Progenitor cell of endocrine pancreas (in vitro differentiated cells): ENCODE results near the gene CYP4F22. TPM values are rescaled to one million over a fixed set of nuclear protein-coding genes. Genes with fewer than 3 reads are reported as not detected.
"Not testable (repeated sequence)": the region's sequence is repeated elsewhere in the genome, so short reads cannot be mapped to it uniquely, and the experiment has no call there.

ENCODE experiments used
- DNase-seq: peaks from one replicate; pipeline ENCODE4 v3.0.0; 2021; ENCODE audit warnings: low spot score; ENCODE audit not compliant: unreplicated experiment
- H3K27ac Mint-ChIP-seq: 2 replicates; pipeline ENCODE4 v1.8.0; 2021; ENCODE audit warnings: mild to moderate bottlenecking, moderate library complexity, mixed read lengths
- H3K27me3 Mint-ChIP-seq: 2 replicates; pipeline ENCODE4 v1.8.0; 2021; ENCODE audit warnings: mixed read lengths
- H3K36me3 Mint-ChIP-seq: 2 replicates; pipeline ENCODE4 v1.8.0; 2022; ENCODE audit warnings: mixed read lengths; ENCODE audit not compliant: insufficient read depth
- H3K4me1 Mint-ChIP-seq: 2 replicates; pipeline ENCODE4 v1.8.0; 2021; ENCODE audit warnings: low read depth, mixed read lengths
- H3K4me3 Mint-ChIP-seq: 2 replicates; pipeline ENCODE4 v1.8.0; 2021; ENCODE audit warnings: low read depth, mild to moderate bottlenecking, moderate library complexity, mixed read lengths
- H3K9me3 Mint-ChIP-seq: 2 replicates; pipeline ENCODE4 v1.8.0; 2021; ENCODE audit warnings: low read depth, mixed read lengths
- CTCF ChIP-seq: fragments of 200-600 bp; sonication (generic); IDR thresholded peaks from one replicate; pipeline ENCODE4 v1.5.0; 2021; ENCODE audit warnings: antibody characterized with exemption, mild to moderate bottlenecking; ENCODE audit not compliant: unreplicated experiment
- total RNA-seq: library from RNA; stranded (reverse); gene quantifications from 2 replicates; pipeline ENCODE4 v1.2.1, GENCODE V29; 2021

The CYP4F22 gene
- total RNA-seq, 1 donor from 2014 or later, result not detected

GRCh38 chr19:15584541-15585115 lies 76.3 kb downstream of the CYP4F22 start:
- Mint-ChIP-seq H3K27ac (no peak overlapping the region), H3K27me3 (no peaks in the 10 kb centered on the region), H3K4me1 (no peaks in the 10 kb centered on the region), H3K9me3 (peaks cover 24% of the 10 kb centered on the region), H3K36me3 (peaks cover 1% of the 10 kb centered on the region), H3K4me3 (no peak overlapping the region)
- peak; percentile 37 for TF ChIP-seq CTCF
- no peak for DNase-seq

GRCh38 chr19:15587663-15588062 lies 79.3 kb downstream of the CYP4F22 start:
- Mint-ChIP-seq H3K36me3 (peaks cover 3% of the 10 kb centered on the region), H3K4me3 (no peak overlapping the region), H3K27ac (peak overlapping the region; percentile 47), H3K9me3 (peaks cover 37% of the 10 kb centered on the region), H3K4me1 (no peaks in the 10 kb centered on the region), H3K27me3 (no peaks in the 10 kb centered on the region)
- TF ChIP-seq CTCF, result no peak
- no peak for DNase-seq

GRCh38 chr19:15588265-15588664 lies 79.9 kb downstream of the CYP4F22 start:
- H3K4me3 Mint-ChIP-seq, result no peak overlapping the region
- TF ChIP-seq CTCF, result no peak
- H3K27me3 Mint-ChIP-seq, result no peaks in the 10 kb centered on the region
- no peaks in the 10 kb centered on the region for H3K4me1 Mint-ChIP-seq
- no peak for DNase-seq
- H3K9me3 Mint-ChIP-seq, result peaks cover 38% of the 10 kb centered on the region
- no peak overlapping the region for H3K27ac Mint-ChIP-seq
- H3K36me3 Mint-ChIP-seq, result peaks cover 3% of the 10 kb centered on the region

GRCh38 chr19:15589760-15590451 lies 81.6 kb downstream of the CYP4F22 start:
- Mint-ChIP-seq H3K9me3 (peaks cover 53% of the 10 kb centered on the region), H3K27ac (no peak overlapping the region), H3K4me3 (no peak overlapping the region), H3K27me3 (no peaks in the 10 kb centered on the region), H3K4me1 (no peaks in the 10 kb centered on the region), H3K36me3 (peaks cover 3% of the 10 kb centered on the region)
- DNase-seq, result no peak
- no peak for TF ChIP-seq CTCF

- H3K27me3 Mint-ChIP-seq, result no peaks in the 10 kb centered on the region
- no peaks in the 10 kb centered on the region for H3K4me1 Mint-ChIP-seq
- no peak overlapping the region for H3K27ac Mint-ChIP-seq
- no peak for DNase-seq
- peaks cover 3% of the 10 kb centered on the region for H3K36me3 Mint-ChIP-seq
- no peak for TF ChIP-seq CTCF
- H3K4me3 Mint-ChIP-seq, result no peak overlapping the region
- peaks cover 61% of the 10 kb centered on the region for H3K9me3 Mint-ChIP-seq
These were observed 83.5 kb downstream of the CYP4F22 start for GRCh38 chr19:15591796-15592195.

GRCh38 chr19:15592506-15592905 lies 84.2 kb downstream of the CYP4F22 start:
- not testable (repeated sequence) for H3K4me1 Mint-ChIP-seq, H3K27me3 Mint-ChIP-seq, H3K36me3 Mint-ChIP-seq, H3K27ac Mint-ChIP-seq, H3K4me3 Mint-ChIP-seq, DNase-seq
- peaks cover 62% of the 10 kb centered on the region for H3K9me3 Mint-ChIP-seq

GRCh38 chr19:15593766-15594165 lies 85.4 kb downstream of the CYP4F22 start:
- not testable (repeated sequence) for H3K4me3 Mint-ChIP-seq, H3K27ac Mint-ChIP-seq, H3K4me1 Mint-ChIP-seq, H3K27me3 Mint-ChIP-seq, DNase-seq, H3K36me3 Mint-ChIP-seq
- peaks cover 53% of the 10 kb centered on the region for H3K9me3 Mint-ChIP-seq
